ENCODE data around the gene ZC3H7B. TPM values are rescaled to one million over a fixed set of nuclear protein-coding genes. Genes with fewer than 3 reads are reported as not detected.

The ZC3H7B gene
- total RNA-seq, 1 experiment from 2014 or later: 62.7 TPM

- TF ChIP-seq EZH2 (IDR thresholded peaks at IDR 0.05; ENCODE audit: low read depth): no peak
- no peak for TF ChIP-seq CTCF (conservative IDR thresholded peaks at IDR 0.05)
- peaks cover 62% of the 10 kb centered on the region for H3K4me1 ChIP-seq (replicated peaks; ENCODE audit: insufficient read depth)
Observed at GRCh38 chr22:41288245-41288946, 12.9 kb upstream of the ZC3H7B start.

DNA sequence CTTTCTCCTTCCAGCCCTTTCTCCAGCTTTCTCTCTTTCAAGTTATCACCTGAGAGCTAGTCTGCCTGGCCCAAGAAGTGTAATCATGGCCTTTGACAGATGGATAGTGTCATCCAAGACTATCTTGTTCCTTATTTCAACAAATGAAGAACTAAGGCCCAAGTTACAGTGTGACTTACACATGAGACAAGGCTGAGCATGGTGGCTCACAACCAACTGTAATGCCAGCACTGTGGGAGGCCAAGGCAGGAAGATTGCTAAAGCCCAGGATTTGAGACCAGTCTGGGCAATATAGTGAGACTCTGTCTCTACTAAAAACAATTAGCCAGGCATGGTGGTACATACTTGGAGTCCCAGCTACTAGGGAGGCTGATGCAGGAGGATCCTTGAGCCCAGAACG is 11.7 kb upstream of the ZC3H7B start:
- BruUV-seq (replicated peaks): no TSS peak
- peaks cover 53% of the 10 kb centered on the region for H3K4me1 ChIP-seq (replicated peaks; ENCODE audit: insufficient read depth)

More at GRCh38 chr22:41288245-41288946, 12.9 kb upstream of the ZC3H7B start:
- CTCF ChIA-PET: interaction anchor here (0.6 to 0.7 kb wide), 2 partner anchors 74 to 174 kb away, joined by 5 read pairs; no protein-coding TSS in a partner anchor
- H3K27ac ChIP-seq: peak overlapping the region; percentile 93
- peak overlapping the region; percentile 96 for H3K4me2 ChIP-seq
- peaks cover 74% of the 10 kb centered on the region for H3F3A ChIP-seq (ENCODE audit: insufficient read depth, low read depth)
- H3K9me2 ChIP-seq (ENCODE audit: insufficient read depth): no peaks in the 10 kb centered on the region
- intact Hi-C loops (cut with micrococcal nuclease; ENCODE audit: unreplicated experiment): loop anchor here (5.0 kb wide), 2 partner anchors 79 to 94 kb away; partner anchors contain the start of gene TEF
- DNase-seq: peak; percentile 61 to 88
- peaks cover 33% of the 10 kb centered on the region for H3K79me2 ChIP-seq (ENCODE audit: low read depth)
- H3K4me3 ChIP-seq: peak overlapping the region; percentile 52
- H4K20me1 ChIP-seq (ENCODE audit: insufficient read depth): peaks cover 16% of the 10 kb centered on the region
- no peaks in the 10 kb centered on the region for H3K27me3 ChIP-seq (ENCODE audit: insufficient read depth, low read depth)
- BruUV-seq (replicated peaks): TSS peak; percentile 53
- POLR2A ChIA-PET (ENCODE audit: unreplicated experiment): interaction anchor here (0.6 to 0.7 kb wide), 3 partner anchors 15 to 52 kb away, joined by 3 to 9 read pairs (median 3); no protein-coding TSS in a partner anchor
- H3K36me3 ChIP-seq (ENCODE audit: low read depth): peaks cover 5% of the 10 kb centered on the region; the same call in 1 of the 2 replicates
- peak overlapping the region; percentile 63 for H2AFZ ChIP-seq
- H3K9me3 ChIP-seq (ENCODE audit: insufficient read depth, low read depth): no peaks in the 10 kb centered on the region

More for the DNA sequence above, 11.7 kb upstream of the ZC3H7B start:
- no peaks in the 10 kb centered on the region for H3K36me3 ChIP-seq (ENCODE audit: low read depth)
- no peak for TF ChIP-seq CTCF (conservative IDR thresholded peaks at IDR 0.05)
- TF ChIP-seq EZH2 (IDR thresholded peaks at IDR 0.05; ENCODE audit: low read depth): no peak
- H3K27me3 ChIP-seq (ENCODE audit: insufficient read depth, low read depth): no peaks in the 10 kb centered on the region
- peaks cover 65% of the 10 kb centered on the region for H3F3A ChIP-seq (ENCODE audit: insufficient read depth, low read depth)
- intact Hi-C loops (cut with micrococcal nuclease; ENCODE audit: unreplicated experiment): loop anchor here (5.0 kb wide), 2 partner anchors 78 to 93 kb away; partner anchors contain the start of gene TEF
- H3K4me2 ChIP-seq: peak overlapping the region; percentile 96
- POLR2A ChIA-PET (ENCODE audit: unreplicated experiment): interaction anchor here (0.6 kb wide), 1 partner anchor 944 kb away, joined by 3 read pairs; no protein-coding TSS in a partner anchor
- no peak for DNase-seq
- no peaks in the 10 kb centered on the region for H3K9me2 ChIP-seq (ENCODE audit: insufficient read depth)
- H3K27ac ChIP-seq: peak overlapping the region; percentile 93
- H3K79me2 ChIP-seq (ENCODE audit: low read depth): peaks cover 20% of the 10 kb centered on the region
- no peaks in the 10 kb centered on the region for H3K9me3 ChIP-seq (ENCODE audit: insufficient read depth, low read depth)
- H2AFZ ChIP-seq: no peak overlapping the region
- CTCF ChIA-PET: no interaction called here
- peaks cover 6% of the 10 kb centered on the region for H4K20me1 ChIP-seq (ENCODE audit: insufficient read depth)
- no peak overlapping the region for H3K4me3 ChIP-seq

All from PC-9 (cell line).